ENCODE data around the gene NKTR.
A peak's percentile ranks its signal among the peaks of the same experiment; 100 is the strongest.

The NKTR gene

GRCh38 chr3:42581709-42582473 is 18.6 kb upstream of the NKTR start, which contains the start of gene SEC22C:
Gene SEC22C, minus strand, starts transcription at chr3:42581967. Its CDS starts 12,921 bp downstream, at chr3:42569046.
- POLR2A ChIA-PET, result interaction anchor here (1.5 kb wide), 1 partner anchor 9 kb away, joined by 3 read pairs; the partner anchor contains the start of gene SS18L2
- peak; percentile 56 for TF ChIP-seq CTCF (IDR thresholded peaks at IDR 0.05; ENCODE audit: control extremely low read depth, extremely low read depth, low read depth, missing control alignments)
- DNase-seq (ENCODE audit: extremely low spot score), result peak; percentile 99
- CTCF ChIA-PET, result interaction anchor here (0.8 to 3.9 kb wide), 10 partner anchors 10 to 297 kb away, joined by 3 to 15 read pairs (median 5); partner anchors contain the start of gene NKTR

- CTCF ChIA-PET, result interaction anchor here (0.7 to 3.9 kb wide), 11 partner anchors 9 to 296 kb away, joined by 3 to 15 read pairs (median 5); partner anchors contain the start of gene NKTR
- POLR2A ChIA-PET, result interaction anchor here (1.5 kb wide), 1 partner anchor 8 kb away, joined by 3 read pairs; the partner anchor contains the start of gene SS18L2
- no peak for DNase-seq (ENCODE audit: extremely low spot score)
- TF ChIP-seq CTCF (IDR thresholded peaks at IDR 0.05; ENCODE audit: control extremely low read depth, extremely low read depth, low read depth, missing control alignments), result no peak
These were observed 17.9 kb upstream of the NKTR start for GRCh38 chr3:42582474-42583070.

GRCh38 chr3:42588625-42589024 is 11.9 kb upstream of the NKTR start:
- ChIA-PET POLR2A (no interaction called here), CTCF (interaction anchor here (1.2 kb wide), 1 partner anchor 11 kb away, joined by 4 read pairs; no protein-coding TSS in a partner anchor)
- no peak for TF ChIP-seq CTCF (IDR thresholded peaks at IDR 0.05; ENCODE audit: control extremely low read depth, extremely low read depth, low read depth, missing control alignments)
- DNase-seq (ENCODE audit: extremely low spot score), result no peak

- CTCF ChIA-PET, result no interaction called here
- DNase-seq (ENCODE audit: extremely low spot score), result no peak
- POLR2A ChIA-PET, result interaction anchor here (1.2 kb wide), 1 partner anchor 11 kb away, joined by 8 read pairs; the partner anchor contains the start of gene NKTR
- no peak for TF ChIP-seq CTCF (IDR thresholded peaks at IDR 0.05; ENCODE audit: control extremely low read depth, extremely low read depth, low read depth, missing control alignments)
These were observed 10.9 kb upstream of the NKTR start for GRCh38 chr3:42589382-42590109.

- TF ChIP-seq CTCF (IDR thresholded peaks at IDR 0.05; ENCODE audit: control extremely low read depth, extremely low read depth, low read depth, missing control alignments), result no peak
- ChIA-PET CTCF (interaction anchor here (1.0 to 1.4 kb wide), 3 partner anchors 9 to 11 kb away, joined by 3 to 6 read pairs (median 5); partner anchors contain the start of gene SEC22C), POLR2A (interaction anchor here (0.6 to 1.2 kb wide), 6 partner anchors 9 to 591 kb away, joined by 3 to 8 read pairs (median 3); partner anchors contain the start of genes NKTR and SEC22C)
- DNase-seq (ENCODE audit: extremely low spot score), result no peak
These were observed 9.3 kb upstream of the NKTR start for GRCh38 chr3:42590989-42591756.

Data from GM10248 (cell line).